Osteoblast (primary cell): ENCODE data around the gene SCAMP5. TPM values are rescaled to one million over a fixed set of nuclear protein-coding genes. Genes with fewer than 3 reads are reported as not detected.

Experiments used
- DNase-seq: peaks from one replicate; pipeline ENCODE4 v3.0.0; 2011; ENCODE audit warnings: low spot score, mixed read lengths; ENCODE audit not compliant: insufficient read length; ENCODE audit errors: missing footprints
- H2AFZ ChIP-seq: 2 replicates; pipeline ENCODE4 v1.6.0; 2011; ENCODE audit warnings: mild to moderate bottlenecking, low read length
- H3K27ac ChIP-seq: 2 replicates; pipeline ENCODE4 v1.5.1; 2011; ENCODE audit warnings: mild to moderate bottlenecking, low read depth, low read length, moderate library complexity
- H3K27me3 ChIP-seq: 2 replicates; pipeline ENCODE4 v1.6.0; 2012; ENCODE audit warnings: mild to moderate bottlenecking, control low read depth, inconsistent platforms, low read length, moderate library complexity; ENCODE audit not compliant: insufficient read depth
- H3K36me3 ChIP-seq: 2 replicates; pipeline ENCODE4 v1.5.1; 2011; ENCODE audit warnings: mild to moderate bottlenecking, low read length, control low read depth, moderate library complexity; ENCODE audit not compliant: insufficient read depth
- H3K4me1 ChIP-seq: 2 replicates; pipeline ENCODE4 v1.5.1; 2011; ENCODE audit warnings: mild to moderate bottlenecking, low read length, control low read depth, moderate library complexity; ENCODE audit not compliant: insufficient read depth
- H3K4me2 ChIP-seq: 2 replicates; pipeline ENCODE4 v1.6.0; 2011; ENCODE audit warnings: mild to moderate bottlenecking, low read length; ENCODE audit not compliant: insufficient read depth
- H3K4me3 ChIP-seq: fragments of 200-600 bp; sonication (generic); 3 replicates; pipeline ENCODE4 v1.5.1; 2012; ENCODE audit warnings: mild to moderate bottlenecking, low read length, inconsistent platforms; ENCODE audit not compliant: insufficient read depth
- H3K79me2 ChIP-seq: 2 replicates; pipeline ENCODE4 v1.6.0; 2012; ENCODE audit warnings: mild to moderate bottlenecking, low read length, control low read depth, inconsistent platforms; ENCODE audit not compliant: insufficient read depth
- H3K9me3 ChIP-seq: 2 replicates; pipeline ENCODE4 v1.5.1; 2011; ENCODE audit warnings: low read depth, low read length, control low read depth
- H4K20me1 ChIP-seq: 2 replicates; pipeline ENCODE4 v1.6.0; 2012; ENCODE audit warnings: mild to moderate bottlenecking, low read length, control low read depth; ENCODE audit not compliant: insufficient read depth
- total RNA-seq: library from RNA; depleted of rRNA; stranded (reverse); fragments of >200 nt; gene quantifications from 2 replicates; pipeline ENCODE4 v1.2.3, GENCODE V29; 2012
- TF ChIP-seq, protein P1 (sequence below): IDR thresholded peaks from 2 replicates; pipeline ENCODE4 v1.5.1; 2011; ENCODE audit warnings: mild to moderate bottlenecking, low read depth, low read length, moderate library complexity; ENCODE audit errors: extremely low read depth

The SCAMP5 gene
- total RNA-seq, 1 donor, result 1.8 TPM

- Histone ChIP-seq H3K4me2 (no peak overlapping the region), H3K36me3 (no peaks in the 10 kb centered on the region)
These were observed 19.2 kb upstream of the SCAMP5 start for GRCh38 chr15:74976159-74976558.

DNA sequence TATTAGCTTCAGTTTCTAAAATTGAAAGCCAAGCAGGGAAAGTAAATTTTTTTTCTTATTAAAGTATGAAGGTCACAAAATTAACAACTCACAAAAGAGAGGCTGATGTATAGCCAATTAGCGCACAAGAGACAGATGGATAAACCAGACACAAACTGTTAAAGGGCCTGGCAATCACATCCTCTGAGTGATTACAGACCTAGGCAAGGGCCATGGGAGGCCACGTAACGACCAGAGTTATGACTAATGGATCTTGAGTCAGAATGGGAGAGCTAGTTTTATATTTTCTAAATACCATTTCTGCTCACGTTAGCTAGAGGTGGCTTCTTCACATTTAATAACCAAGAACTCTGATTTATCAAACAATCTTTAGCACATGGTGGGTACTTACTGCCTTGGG lies 17.8 kb upstream of the SCAMP5 start:
- Histone ChIP-seq H3K79me2 (no peaks in the 10 kb centered on the region), H2AFZ (no peak overlapping the region)
- no peak for DNase-seq

More at GRCh38 chr15:74976159-74976558, 19.2 kb upstream of the SCAMP5 start:
- H3K4me3 ChIP-seq, result no peak overlapping the region
- H4K20me1 ChIP-seq, result no peaks in the 10 kb centered on the region
- H3K4me1 ChIP-seq, result peaks cover 4% of the 10 kb centered on the region
- no peak overlapping the region for H2AFZ ChIP-seq
- no peak for DNase-seq
- H3K9me3 ChIP-seq, result no peaks in the 10 kb centered on the region
- no peaks in the 10 kb centered on the region for H3K79me2 ChIP-seq
- no peak overlapping the region for H3K27ac ChIP-seq
- no peaks in the 10 kb centered on the region for H3K27me3 ChIP-seq
- TF ChIP-seq, protein P1, sequence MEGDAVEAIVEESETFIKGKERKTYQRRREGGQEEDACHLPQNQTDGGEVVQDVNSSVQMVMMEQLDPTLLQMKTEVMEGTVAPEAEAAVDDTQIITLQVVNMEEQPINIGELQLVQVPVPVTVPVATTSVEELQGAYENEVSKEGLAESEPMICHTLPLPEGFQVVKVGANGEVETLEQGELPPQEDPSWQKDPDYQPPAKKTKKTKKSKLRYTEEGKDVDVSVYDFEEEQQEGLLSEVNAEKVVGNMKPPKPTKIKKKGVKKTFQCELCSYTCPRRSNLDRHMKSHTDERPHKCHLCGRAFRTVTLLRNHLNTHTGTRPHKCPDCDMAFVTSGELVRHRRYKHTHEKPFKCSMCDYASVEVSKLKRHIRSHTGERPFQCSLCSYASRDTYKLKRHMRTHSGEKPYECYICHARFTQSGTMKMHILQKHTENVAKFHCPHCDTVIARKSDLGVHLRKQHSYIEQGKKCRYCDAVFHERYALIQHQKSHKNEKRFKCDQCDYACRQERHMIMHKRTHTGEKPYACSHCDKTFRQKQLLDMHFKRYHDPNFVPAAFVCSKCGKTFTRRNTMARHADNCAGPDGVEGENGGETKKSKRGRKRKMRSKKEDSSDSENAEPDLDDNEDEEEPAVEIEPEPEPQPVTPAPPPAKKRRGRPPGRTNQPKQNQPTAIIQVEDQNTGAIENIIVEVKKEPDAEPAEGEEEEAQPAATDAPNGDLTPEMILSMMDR, result no peak

DNA sequence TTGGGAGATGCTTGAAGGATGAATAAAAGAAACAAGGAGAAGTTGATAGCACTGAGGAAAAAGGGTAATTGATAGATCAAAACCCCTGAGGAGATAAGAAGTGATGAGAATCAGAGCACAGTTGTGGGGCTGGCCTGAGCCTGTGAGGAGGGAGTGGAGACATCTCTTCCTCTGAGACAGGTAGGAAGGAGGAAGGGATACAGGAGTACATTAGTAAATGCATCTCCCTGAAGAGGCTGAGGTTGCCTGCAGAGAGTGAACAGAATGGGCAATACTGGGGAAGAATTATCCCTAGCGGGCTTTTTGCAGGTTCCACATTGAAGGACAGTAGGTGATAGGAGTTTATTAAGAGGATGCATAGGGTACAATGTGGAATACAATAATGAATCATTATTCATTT lies 17.3 kb upstream of the SCAMP5 start:
- peaks cover 4% of the 10 kb centered on the region for H3K4me1 ChIP-seq
- no peaks in the 10 kb centered on the region for H4K20me1 ChIP-seq
- DNase-seq, result no peak

More for the DNA sequence above, 17.8 kb upstream of the SCAMP5 start:
- no peaks in the 10 kb centered on the region for H3K27me3 ChIP-seq
- H3K36me3 ChIP-seq, result no peaks in the 10 kb centered on the region
- H3K4me3 ChIP-seq, result no peak overlapping the region
- no peak overlapping the region for H3K27ac ChIP-seq
- no peak overlapping the region for H3K4me2 ChIP-seq
- H3K9me3 ChIP-seq, result no peaks in the 10 kb centered on the region
- TF ChIP-seq, protein P1, result no peak
- H4K20me1 ChIP-seq, result no peaks in the 10 kb centered on the region
- peaks cover 4% of the 10 kb centered on the region for H3K4me1 ChIP-seq

DNA sequence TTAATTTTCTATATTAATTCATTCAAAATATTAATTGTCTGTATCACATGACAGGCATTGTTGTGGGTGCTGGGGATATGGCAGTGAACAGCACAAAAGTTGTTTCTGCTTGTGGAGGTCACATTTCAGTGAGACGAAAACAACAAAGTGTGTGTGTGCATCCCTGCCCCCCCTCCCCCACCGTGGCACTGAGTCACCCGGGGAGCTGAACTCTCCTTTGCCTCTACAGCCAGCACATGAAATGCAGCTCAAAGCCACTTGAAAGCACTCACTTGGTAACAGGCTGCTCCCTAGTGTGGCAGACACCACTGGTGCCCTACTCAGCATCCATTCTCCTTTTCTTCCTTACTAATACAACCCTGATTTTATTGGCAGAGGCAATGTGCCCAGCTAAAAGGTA lies 16.9 kb upstream of the SCAMP5 start:
- no peak overlapping the region for H3K27ac ChIP-seq
- TF ChIP-seq, protein P1, result no peak
- peak; percentile 61 for DNase-seq

More for the DNA sequence above, 17.3 kb upstream of the SCAMP5 start:
- Histone ChIP-seq H3K27ac (no peak overlapping the region), H3K79me2 (no peaks in the 10 kb centered on the region), H3K4me2 (no peak overlapping the region), H3K27me3 (no peaks in the 10 kb centered on the region), H3K4me3 (no peak overlapping the region), H3K36me3 (no peaks in the 10 kb centered on the region), H2AFZ (no peak overlapping the region), H3K9me3 (no peaks in the 10 kb centered on the region)
- TF ChIP-seq, protein P1, result no peak

More for the DNA sequence above, 16.9 kb upstream of the SCAMP5 start:
- Histone ChIP-seq H3K4me1 (peaks cover 4% of the 10 kb centered on the region), H3K27me3 (no peaks in the 10 kb centered on the region), H3K9me3 (no peaks in the 10 kb centered on the region), H3K36me3 (no peaks in the 10 kb centered on the region), H3K79me2 (no peaks in the 10 kb centered on the region), H4K20me1 (no peaks in the 10 kb centered on the region), H3K4me3 (no peak overlapping the region), H2AFZ (no peak overlapping the region), H3K4me2 (no peak overlapping the region)
